ENCODE measurements around the gene CRABP2.

DNA sequence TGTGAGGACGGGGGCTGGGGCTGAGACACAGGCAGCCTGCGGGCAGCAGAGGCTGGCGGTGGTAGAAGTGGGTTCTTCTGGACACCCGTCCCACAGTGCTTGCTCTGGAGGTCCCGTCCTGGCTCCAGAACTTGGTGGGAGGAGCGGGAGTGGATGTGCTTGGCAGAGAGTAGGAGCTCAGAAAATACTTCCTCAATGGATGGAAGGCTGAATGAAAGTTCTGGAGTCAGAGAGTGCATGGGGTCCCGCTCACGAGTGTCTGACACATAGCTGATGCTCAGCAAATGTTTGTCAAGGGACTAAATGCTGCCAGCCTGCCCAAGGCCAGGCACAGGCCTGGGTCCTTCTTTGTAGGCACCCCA, 14.7 kb downstream of the CRABP2 start:
- TF ChIP-seq, protein P1, sequence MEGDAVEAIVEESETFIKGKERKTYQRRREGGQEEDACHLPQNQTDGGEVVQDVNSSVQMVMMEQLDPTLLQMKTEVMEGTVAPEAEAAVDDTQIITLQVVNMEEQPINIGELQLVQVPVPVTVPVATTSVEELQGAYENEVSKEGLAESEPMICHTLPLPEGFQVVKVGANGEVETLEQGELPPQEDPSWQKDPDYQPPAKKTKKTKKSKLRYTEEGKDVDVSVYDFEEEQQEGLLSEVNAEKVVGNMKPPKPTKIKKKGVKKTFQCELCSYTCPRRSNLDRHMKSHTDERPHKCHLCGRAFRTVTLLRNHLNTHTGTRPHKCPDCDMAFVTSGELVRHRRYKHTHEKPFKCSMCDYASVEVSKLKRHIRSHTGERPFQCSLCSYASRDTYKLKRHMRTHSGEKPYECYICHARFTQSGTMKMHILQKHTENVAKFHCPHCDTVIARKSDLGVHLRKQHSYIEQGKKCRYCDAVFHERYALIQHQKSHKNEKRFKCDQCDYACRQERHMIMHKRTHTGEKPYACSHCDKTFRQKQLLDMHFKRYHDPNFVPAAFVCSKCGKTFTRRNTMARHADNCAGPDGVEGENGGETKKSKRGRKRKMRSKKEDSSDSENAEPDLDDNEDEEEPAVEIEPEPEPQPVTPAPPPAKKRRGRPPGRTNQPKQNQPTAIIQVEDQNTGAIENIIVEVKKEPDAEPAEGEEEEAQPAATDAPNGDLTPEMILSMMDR (IDR thresholded peaks at IDR 0.05) = no peak
- no peak for TF ChIP-seq EZH2 (IDR thresholded peaks at IDR 0.05; ENCODE audit: borderline replicate concordance, insufficient read depth, low read depth, low read length, poor library complexity, severe bottlenecking)
